ENCODE data around the gene ZNF423. TPM values are rescaled to one million over a fixed set of nuclear protein-coding genes. Genes with fewer than 3 reads are reported as not detected.

ZNF423 gene
- total RNA-seq, 4 donors from 2014 or later: 4.1 to 20.2 (median 10.3) TPM

DNA sequence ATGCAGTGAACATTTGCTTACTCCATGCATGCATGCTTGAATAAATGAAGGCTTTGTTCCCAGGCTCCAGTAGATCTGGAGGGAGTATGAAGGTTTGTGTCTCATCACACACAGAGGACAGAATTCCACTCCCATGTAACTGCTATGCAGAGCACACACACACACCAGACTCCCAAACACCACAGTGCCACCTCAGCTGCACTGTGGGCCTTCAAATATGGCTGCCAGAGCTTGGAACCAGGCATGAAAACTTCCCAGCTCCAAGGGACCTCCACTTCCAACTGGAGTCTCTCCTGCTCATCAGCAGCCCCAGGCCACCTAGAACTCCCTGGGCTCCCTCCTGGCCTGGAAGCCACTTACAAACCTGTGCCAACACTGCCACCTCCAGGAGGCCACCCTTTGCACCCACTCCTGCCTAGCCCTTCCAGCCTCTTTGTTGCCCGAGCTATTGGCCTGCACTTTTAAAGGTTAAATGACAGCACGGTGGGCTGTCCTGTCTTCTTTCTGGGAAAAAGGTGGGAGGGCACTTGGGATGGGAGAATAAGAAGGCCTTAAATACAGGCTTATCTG, 151.2 kb downstream of the ZNF423 start:
- TF ChIP-seq, protein P1, sequence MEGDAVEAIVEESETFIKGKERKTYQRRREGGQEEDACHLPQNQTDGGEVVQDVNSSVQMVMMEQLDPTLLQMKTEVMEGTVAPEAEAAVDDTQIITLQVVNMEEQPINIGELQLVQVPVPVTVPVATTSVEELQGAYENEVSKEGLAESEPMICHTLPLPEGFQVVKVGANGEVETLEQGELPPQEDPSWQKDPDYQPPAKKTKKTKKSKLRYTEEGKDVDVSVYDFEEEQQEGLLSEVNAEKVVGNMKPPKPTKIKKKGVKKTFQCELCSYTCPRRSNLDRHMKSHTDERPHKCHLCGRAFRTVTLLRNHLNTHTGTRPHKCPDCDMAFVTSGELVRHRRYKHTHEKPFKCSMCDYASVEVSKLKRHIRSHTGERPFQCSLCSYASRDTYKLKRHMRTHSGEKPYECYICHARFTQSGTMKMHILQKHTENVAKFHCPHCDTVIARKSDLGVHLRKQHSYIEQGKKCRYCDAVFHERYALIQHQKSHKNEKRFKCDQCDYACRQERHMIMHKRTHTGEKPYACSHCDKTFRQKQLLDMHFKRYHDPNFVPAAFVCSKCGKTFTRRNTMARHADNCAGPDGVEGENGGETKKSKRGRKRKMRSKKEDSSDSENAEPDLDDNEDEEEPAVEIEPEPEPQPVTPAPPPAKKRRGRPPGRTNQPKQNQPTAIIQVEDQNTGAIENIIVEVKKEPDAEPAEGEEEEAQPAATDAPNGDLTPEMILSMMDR (IDR thresholded peaks at IDR 0.05; ENCODE audit: low read depth): no peak

DNA sequence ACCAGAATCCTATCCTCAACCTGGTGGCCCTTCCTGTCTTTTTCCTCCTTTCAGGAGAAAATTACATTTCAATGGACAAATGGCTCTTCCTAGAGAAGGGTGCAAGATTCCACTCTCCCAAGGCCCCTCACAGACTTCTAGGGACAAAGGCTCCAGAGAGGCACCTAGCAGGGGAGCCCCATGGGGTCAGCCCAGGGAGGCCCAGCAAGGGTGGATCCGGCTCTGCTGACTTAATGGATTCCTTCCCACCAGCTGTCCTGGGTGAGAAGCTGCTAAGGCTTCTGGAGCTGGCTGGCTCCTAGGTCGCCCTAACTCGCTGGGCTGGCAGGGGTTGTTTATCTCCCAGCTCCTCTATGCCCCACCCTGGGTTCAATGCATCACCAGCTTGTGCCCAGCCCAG, 152.4 kb downstream of the ZNF423 start:
- TF ChIP-seq, protein P1 (IDR thresholded peaks at IDR 0.05; ENCODE audit: low read depth): no peak

- TF ChIP-seq, protein P1 (IDR thresholded peaks at IDR 0.05; ENCODE audit: low read depth): no peak
These were observed 154.0 kb downstream of the ZNF423 start for GRCh38 chr16:49701789-49702494.

- TF ChIP-seq, protein P1 (IDR thresholded peaks at IDR 0.05; ENCODE audit: low read depth): no peak
These were observed 154.7 kb downstream of the ZNF423 start for GRCh38 chr16:49701065-49701685.

DNA sequence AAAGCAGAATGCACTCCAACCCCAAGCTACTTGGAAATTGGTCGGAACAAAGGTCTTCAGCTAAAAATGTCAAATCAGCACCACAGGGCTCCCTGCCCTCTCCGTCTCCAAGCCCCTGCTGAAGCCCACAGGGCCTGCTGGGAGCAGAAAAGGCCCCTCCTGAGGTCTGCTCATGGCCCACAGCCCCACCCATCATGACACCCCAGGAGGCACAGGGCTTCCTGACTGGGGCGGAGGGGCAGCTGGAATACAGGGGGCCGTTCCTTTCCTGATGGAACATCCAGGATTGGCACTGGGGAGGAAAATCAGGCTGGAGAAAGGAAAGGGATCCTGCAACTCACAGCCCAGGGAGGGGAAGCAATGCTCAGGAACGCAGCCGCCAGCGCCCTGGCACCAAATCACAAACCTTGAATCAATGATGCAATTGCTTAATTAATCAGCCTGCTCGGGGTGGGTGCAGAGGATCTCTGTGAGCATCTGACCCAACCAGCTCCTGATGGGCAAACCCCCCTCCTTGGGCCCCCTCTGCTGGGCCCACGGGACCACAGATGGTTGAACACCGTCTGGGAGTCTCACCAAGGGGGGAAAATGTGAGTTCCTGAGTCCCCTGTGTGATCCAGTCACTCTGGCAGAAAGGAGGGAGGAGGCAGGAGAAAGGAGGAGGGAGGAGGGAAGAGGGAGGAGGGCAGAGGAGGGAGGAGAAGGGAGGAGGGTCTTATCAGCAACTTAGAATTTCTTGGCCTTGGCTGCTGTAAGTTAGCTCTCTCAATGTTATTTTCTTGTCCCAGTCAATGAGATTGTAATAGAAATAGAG, 155.5 kb downstream of the ZNF423 start:
- TF ChIP-seq, protein P1 (IDR thresholded peaks at IDR 0.05; ENCODE audit: low read depth): no peak

DNA sequence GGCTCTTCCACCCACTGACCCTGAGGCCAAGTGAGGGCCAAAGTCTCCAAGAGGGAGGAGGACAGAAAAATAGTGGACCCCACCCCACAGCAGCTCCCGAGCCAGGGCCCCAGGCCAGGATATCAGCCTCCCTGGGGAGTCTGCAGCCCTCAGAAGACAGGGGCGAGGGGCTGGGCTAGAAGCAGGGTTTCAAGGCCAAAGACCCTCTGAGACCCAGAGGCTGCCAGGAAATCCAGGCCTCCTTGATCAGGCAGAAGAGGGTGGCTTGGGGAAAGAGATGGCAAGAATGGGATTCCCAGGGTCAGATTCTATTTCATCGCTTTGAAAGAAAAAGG, 156.1 kb downstream of the ZNF423 start:
- TF ChIP-seq, protein P1 (IDR thresholded peaks at IDR 0.05; ENCODE audit: low read depth): no peak

All from subcutaneous adipose tissue (tissue), 4 donors.